A549 (cell line): ENCODE results near the gene SEPTIN12. TPM values are rescaled to one million over a fixed set of nuclear protein-coding genes. Genes with fewer than 3 reads are reported as not detected.

Experiments
- polyA plus RNA-seq, 4 experiments: library from polyadenylated mRNA; depleted of rRNA in 3 of 4; stranded (reverse); fragments of >200 nt; fragmentation: RNase III in 1 of 4; extraction: RNeasy Plus Mini Kit Qiagen cat#74134 plus additional on column Dnase treatment in 1 of 4; gene quantifications; 2 replicates in 3 of 4; 3 replicates in 1 of 4; pipeline ENCODE4 v1.2.3, GENCODE V29; 2011 to 2017
- small RNA-seq, 6 experiments: library from RNA; depleted of rRNA; stranded (forward); fragments of <200 nt; gene quantifications; one replicate each; pipeline ENCODE3, GENCODE V24; 2012

SEPTIN12 gene
- polyA plus RNA-seq, 2 of the 4 experiments (the other 2 are of a cell fraction): 0.14 TPM; not detected in 1

Small RNAs within 50 kb of the gene (small RNA-seq; reads per million reads assigned to genes)
- 0 reads per million in 6 experiments for gene RF00017

Other genes with a start within 250 kb of the SEPTIN12 start
- gene CDIP1, start 249.6 kb downstream of the SEPTIN12 start, polyA plus RNA-seq (2011; rRNA removed): 3.7 and 4.4 TPM in 2 replicates
- gene CDIP1, start 249.6 kb downstream of the SEPTIN12 start, polyA plus RNA-seq (2017; fragmentation: RNase III; extraction: RNeasy Plus Mini Kit Qiagen cat#74134 plus additional on column Dnase treatment): 7.8 to 8.4 TPM (median 8.3 TPM) in 3 replicates
- 0.03 TPM in 1 of 2 replicates, not detected in the other for gene C16orf96, start 232.0 kb downstream of the SEPTIN12 start, polyA plus RNA-seq (2011; rRNA removed)
- 0.01 to 0.03 TPM in 2 of 3 replicates, not detected in the other for gene C16orf96, start 232.0 kb downstream of the SEPTIN12 start, polyA plus RNA-seq (2017; fragmentation: RNase III; extraction: RNeasy Plus Mini Kit Qiagen cat#74134 plus additional on column Dnase treatment)
- 10.0 and 10.2 TPM in 2 replicates for gene UBALD1, start 173.5 kb downstream of the SEPTIN12 start, polyA plus RNA-seq (2011; rRNA removed)
- gene UBALD1, start 173.5 kb downstream of the SEPTIN12 start, polyA plus RNA-seq (2017; fragmentation: RNase III; extraction: RNeasy Plus Mini Kit Qiagen cat#74134 plus additional on column Dnase treatment): 33.2 to 36.6 TPM (median 34.1 TPM) in 3 replicates
- 4.3 and 8.2 TPM in 2 replicates for gene MGRN1, start 163.5 kb downstream of the SEPTIN12 start, polyA plus RNA-seq (2011; rRNA removed)
- 28.2 to 30.6 TPM (median 29.9 TPM) in 3 replicates for gene MGRN1, start 163.5 kb downstream of the SEPTIN12 start, polyA plus RNA-seq (2017; fragmentation: RNase III; extraction: RNeasy Plus Mini Kit Qiagen cat#74134 plus additional on column Dnase treatment)
- 15.5 and 16.8 TPM in 2 replicates for gene NUDT16L1, start 94.8 kb downstream of the SEPTIN12 start, polyA plus RNA-seq (2011; rRNA removed)
- gene NUDT16L1, start 94.8 kb downstream of the SEPTIN12 start, polyA plus RNA-seq (2017; fragmentation: RNase III; extraction: RNeasy Plus Mini Kit Qiagen cat#74134 plus additional on column Dnase treatment): 21.8 to 24.4 TPM (median 22.9 TPM) in 3 replicates
- 19.8 and 22.7 TPM in 2 replicates for gene ANKS3, start 54.1 kb downstream of the SEPTIN12 start, polyA plus RNA-seq (2011; rRNA removed)
- gene ANKS3, start 54.1 kb downstream of the SEPTIN12 start, polyA plus RNA-seq (2017; fragmentation: RNase III; extraction: RNeasy Plus Mini Kit Qiagen cat#74134 plus additional on column Dnase treatment): 22.4 to 30.6 TPM (median 27.1 TPM) in 3 replicates
- gene DNAAF8, start 53.8 kb downstream of the SEPTIN12 start, polyA plus RNA-seq (2011; rRNA removed): 1.6 and 1.7 TPM in 2 replicates
- gene DNAAF8, start 53.8 kb downstream of the SEPTIN12 start, polyA plus RNA-seq (2017; fragmentation: RNase III; extraction: RNeasy Plus Mini Kit Qiagen cat#74134 plus additional on column Dnase treatment): 0.73 to 1.6 TPM (median 0.89 TPM) in 3 replicates
- gene ZNF500, start 21.2 kb downstream of the SEPTIN12 start, polyA plus RNA-seq (2011; rRNA removed): 4.6 and 4.7 TPM in 2 replicates
- gene ZNF500, start 21.2 kb downstream of the SEPTIN12 start, polyA plus RNA-seq (2017; fragmentation: RNase III; extraction: RNeasy Plus Mini Kit Qiagen cat#74134 plus additional on column Dnase treatment): 5.2 to 6.7 TPM (median 6.4 TPM) in 3 replicates
- not detected in 2 replicates for gene SMIM22, start 7.0 kb upstream of the SEPTIN12 start, polyA plus RNA-seq (2011; rRNA removed)
- gene SMIM22, start 7.0 kb upstream of the SEPTIN12 start, polyA plus RNA-seq (2017; fragmentation: RNase III; extraction: RNeasy Plus Mini Kit Qiagen cat#74134 plus additional on column Dnase treatment): not detected in 3 replicates
- 7.2 and 7.9 TPM in 2 replicates for gene ROGDI, start 14.3 kb upstream of the SEPTIN12 start, polyA plus RNA-seq (2011; rRNA removed)
- 12.4 to 18.9 TPM (median 15.1 TPM) in 3 replicates for gene ROGDI, start 14.3 kb upstream of the SEPTIN12 start, polyA plus RNA-seq (2017; fragmentation: RNase III; extraction: RNeasy Plus Mini Kit Qiagen cat#74134 plus additional on column Dnase treatment)
- gene GLYR1, start 58.9 kb upstream of the SEPTIN12 start, polyA plus RNA-seq (2011; rRNA removed): 33.8 and 37.1 TPM in 2 replicates
- 52.0 to 55.1 TPM (median 54.5 TPM) in 3 replicates for gene GLYR1, start 58.9 kb upstream of the SEPTIN12 start, polyA plus RNA-seq (2017; fragmentation: RNase III; extraction: RNeasy Plus Mini Kit Qiagen cat#74134 plus additional on column Dnase treatment)
- 14.2 and 15.9 TPM in 2 replicates for gene UBN1, start 59.1 kb upstream of the SEPTIN12 start, polyA plus RNA-seq (2011; rRNA removed)
- 18.0 to 20.0 TPM (median 18.3 TPM) in 3 replicates for gene UBN1, start 59.1 kb upstream of the SEPTIN12 start, polyA plus RNA-seq (2017; fragmentation: RNase III; extraction: RNeasy Plus Mini Kit Qiagen cat#74134 plus additional on column Dnase treatment)
- gene PPL, start 148.8 kb upstream of the SEPTIN12 start, polyA plus RNA-seq (2011; rRNA removed): 2.6 and 2.7 TPM in 2 replicates
- 1.8 to 2.9 TPM (median 2.0 TPM) in 3 replicates for gene PPL, start 148.8 kb upstream of the SEPTIN12 start, polyA plus RNA-seq (2017; fragmentation: RNase III; extraction: RNeasy Plus Mini Kit Qiagen cat#74134 plus additional on column Dnase treatment)
- gene SEC14L5, start 170.0 kb upstream of the SEPTIN12 start, polyA plus RNA-seq (2011; rRNA removed): 0.05 and 0.07 TPM in 2 replicates
- gene SEC14L5, start 170.0 kb upstream of the SEPTIN12 start, polyA plus RNA-seq (2017; fragmentation: RNase III; extraction: RNeasy Plus Mini Kit Qiagen cat#74134 plus additional on column Dnase treatment): 0.03 TPM in 3 replicates
- 6.5 and 6.7 TPM in 2 replicates for gene NAGPA, start 245.6 kb upstream of the SEPTIN12 start, polyA plus RNA-seq (2011; rRNA removed)
- 12.6 to 17.3 TPM (median 16.5 TPM) in 3 replicates for gene NAGPA, start 245.6 kb upstream of the SEPTIN12 start, polyA plus RNA-seq (2017; fragmentation: RNase III; extraction: RNeasy Plus Mini Kit Qiagen cat#74134 plus additional on column Dnase treatment)